ENCODE measurements around the gene CBY2. TPM values are rescaled to one million over a fixed set of nuclear protein-coding genes. Genes with fewer than 3 reads are reported as not detected.

CBY2 gene
- total and polyA plus RNA-seq, 9 donors, result not detected

- Histone ChIP-seq H3K4me1 (ENCODE audit: control insufficient read depth, insufficient read depth, low read length) (no peaks in the 10 kb centered on the region), H3K9me3 (replicated peaks; ENCODE audit: control insufficient read depth, low read depth, low read length) (no peaks in the 10 kb centered on the region), H3K36me3 (ENCODE audit: control insufficient read depth, insufficient read depth, low read length) (no peaks in the 10 kb centered on the region), H3K27me3 (ENCODE audit: control insufficient read depth, insufficient read depth, low read length) (no peaks in the 10 kb centered on the region), H3K27ac (ENCODE audit: low read length) (no peak overlapping the region), H3K4me3 (ENCODE audit: low read length) (no peak overlapping the region)
- DNase-seq, result no peak
Observed at GRCh38 chr13:45678282-45678681, 23.8 kb upstream of the CBY2 start.

DNA sequence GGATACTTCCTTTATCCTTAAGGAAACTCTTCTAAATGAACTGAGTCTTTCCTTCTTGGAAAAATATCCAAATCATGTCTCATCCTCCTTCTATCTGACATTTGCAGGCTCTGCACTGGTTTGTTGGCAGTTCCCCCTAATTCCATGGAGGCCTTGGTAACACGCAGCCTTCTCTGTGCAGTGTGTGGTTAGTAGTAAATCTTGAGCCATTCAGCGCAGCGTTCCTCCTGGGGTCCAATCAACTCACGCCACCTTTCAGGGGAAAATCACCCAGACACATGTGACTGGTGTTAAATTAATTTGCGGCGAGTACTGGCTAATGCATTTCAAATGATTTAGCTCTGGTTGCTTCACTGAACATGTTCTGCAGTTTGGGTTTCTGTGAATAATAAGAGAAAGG, 21.0 kb upstream of the CBY2 start:
- Histone ChIP-seq H3K27ac (ENCODE audit: low read length) (no peak overlapping the region), H3K9me3 (replicated peaks; ENCODE audit: control insufficient read depth, low read depth, low read length) (no peaks in the 10 kb centered on the region), H3K4me3 (ENCODE audit: low read length) (no peak overlapping the region), H3K4me1 (ENCODE audit: control insufficient read depth, insufficient read depth, low read length) (no peaks in the 10 kb centered on the region), H3K36me3 (ENCODE audit: control insufficient read depth, insufficient read depth, low read length) (no peaks in the 10 kb centered on the region), H3K27me3 (ENCODE audit: control insufficient read depth, insufficient read depth, low read length) (no peaks in the 10 kb centered on the region)
- WGBS (ENCODE audit: insufficient coverage), result no CpG with 5 or more reads among the region's 6 CpGs
- DNase-seq, result peak; percentile 16

DNA sequence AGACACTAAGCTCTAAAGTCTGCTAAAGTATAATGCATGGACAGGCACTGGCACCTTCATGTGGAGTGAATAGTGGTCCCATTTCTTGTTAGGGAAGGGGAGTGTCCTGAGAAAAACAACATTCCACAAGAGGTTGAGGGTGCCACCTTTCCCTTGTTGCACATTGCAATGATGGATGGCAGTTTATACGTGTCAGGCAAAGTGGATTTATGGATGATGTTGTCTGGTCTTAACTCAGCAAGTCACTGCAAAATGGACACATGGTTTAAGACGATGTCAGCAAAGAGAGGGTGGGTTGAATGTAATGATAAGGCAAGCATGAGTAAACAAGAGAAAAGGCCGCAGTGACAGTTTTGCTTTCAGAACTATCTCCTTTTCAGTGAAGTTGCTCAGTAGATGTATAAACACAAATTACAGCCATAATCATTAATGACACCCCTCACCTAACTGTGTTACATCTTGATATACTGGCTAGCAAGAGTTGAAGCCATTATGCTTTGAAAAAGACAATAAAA, 19.6 kb upstream of the CBY2 start:
- 67% methylated on average over 1 of the region's 3 CpGs for WGBS (ENCODE audit: insufficient coverage)
- Histone ChIP-seq H3K27ac (ENCODE audit: low read length) (no peak overlapping the region), H3K4me3 (ENCODE audit: low read length) (no peak overlapping the region), H3K9me3 (replicated peaks; ENCODE audit: control insufficient read depth, low read depth, low read length) (no peaks in the 10 kb centered on the region), H3K27me3 (ENCODE audit: control insufficient read depth, insufficient read depth, low read length) (no peaks in the 10 kb centered on the region), H3K4me1 (ENCODE audit: control insufficient read depth, insufficient read depth, low read length) (no peaks in the 10 kb centered on the region), H3K36me3 (ENCODE audit: control insufficient read depth, insufficient read depth, low read length) (no peaks in the 10 kb centered on the region)
- DNase-seq, result no peak

DNA sequence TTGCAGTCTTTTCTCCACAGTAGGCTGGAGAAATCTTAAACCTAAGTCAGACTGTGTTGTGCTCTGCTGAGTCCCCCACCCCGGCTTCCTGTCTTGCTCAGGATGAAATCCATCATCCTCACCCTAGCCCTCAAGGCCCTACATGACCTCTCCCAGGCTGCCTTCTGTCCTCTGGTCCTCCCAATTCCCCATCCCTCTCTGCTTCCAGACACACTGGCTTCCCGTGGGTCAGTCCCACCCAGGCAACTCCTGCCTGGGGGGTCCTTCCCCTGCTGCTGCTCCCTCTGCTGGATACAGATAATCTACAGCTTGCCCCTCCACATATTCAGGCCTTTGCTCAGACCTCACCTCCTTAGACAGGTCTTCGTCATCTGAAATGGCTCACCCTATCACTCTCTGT, 18.4 kb upstream of the CBY2 start:
- Histone ChIP-seq H3K4me1 (ENCODE audit: control insufficient read depth, insufficient read depth, low read length) (no peaks in the 10 kb centered on the region), H3K27ac (ENCODE audit: low read length) (no peak overlapping the region), H3K4me3 (ENCODE audit: low read length) (no peak overlapping the region), H3K27me3 (ENCODE audit: control insufficient read depth, insufficient read depth, low read length) (no peaks in the 10 kb centered on the region), H3K36me3 (ENCODE audit: control insufficient read depth, insufficient read depth, low read length) (no peaks in the 10 kb centered on the region), H3K9me3 (replicated peaks; ENCODE audit: control insufficient read depth, low read depth, low read length) (no peaks in the 10 kb centered on the region)
- WGBS (ENCODE audit: insufficient coverage), result 28% methylated on average over 2 of the region's 3 CpGs
- no peak for DNase-seq

- no peak for DNase-seq
- Histone ChIP-seq H3K36me3 (ENCODE audit: control insufficient read depth, insufficient read depth, low read length) (no peaks in the 10 kb centered on the region), H3K4me1 (ENCODE audit: control insufficient read depth, insufficient read depth, low read length) (no peaks in the 10 kb centered on the region), H3K27ac (ENCODE audit: low read length) (no peak overlapping the region), H3K4me3 (ENCODE audit: low read length) (no peak overlapping the region), H3K27me3 (ENCODE audit: control insufficient read depth, insufficient read depth, low read length) (no peaks in the 10 kb centered on the region), H3K9me3 (replicated peaks; ENCODE audit: control insufficient read depth, low read depth, low read length) (no peaks in the 10 kb centered on the region)
- WGBS (ENCODE audit: insufficient coverage), result 56% methylated on average over 1 of the region's 4 CpGs
Observed at GRCh38 chr13:45688577-45688976, 13.5 kb upstream of the CBY2 start.

DNA sequence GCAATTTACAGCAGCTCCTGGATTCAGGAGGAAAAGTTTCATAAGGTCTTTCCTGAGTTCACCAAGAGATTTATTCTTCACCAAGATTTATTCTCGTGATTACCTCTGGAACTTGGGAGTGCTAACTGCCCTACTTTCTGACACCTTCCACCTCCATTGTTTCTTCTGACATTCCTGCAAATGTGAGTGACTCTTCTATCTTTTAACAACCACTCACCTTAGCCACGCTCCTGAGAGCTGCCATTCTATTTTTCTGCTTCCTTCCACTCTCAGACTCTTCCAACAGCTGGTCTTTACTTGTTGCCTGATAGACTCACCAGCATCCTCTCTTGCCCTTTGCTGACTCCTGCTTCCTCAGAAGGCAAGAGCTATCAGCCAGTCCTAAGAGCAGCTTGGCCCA, 11.5 kb upstream of the CBY2 start:
- no peak overlapping the region for H3K4me3 ChIP-seq (ENCODE audit: low read length)
- H3K9me3 ChIP-seq (replicated peaks; ENCODE audit: control insufficient read depth, low read depth, low read length), result no peaks in the 10 kb centered on the region
- H3K27me3 ChIP-seq (ENCODE audit: control insufficient read depth, insufficient read depth, low read length), result no peaks in the 10 kb centered on the region
- no peak for DNase-seq
- no peaks in the 10 kb centered on the region for H3K4me1 ChIP-seq (ENCODE audit: control insufficient read depth, insufficient read depth, low read length)
- WGBS (ENCODE audit: insufficient coverage), result 69% methylated on average over 2 of the region's 2 CpGs
- H3K27ac ChIP-seq (ENCODE audit: low read length), result no peak overlapping the region
- H3K36me3 ChIP-seq (ENCODE audit: control insufficient read depth, insufficient read depth, low read length), result no peaks in the 10 kb centered on the region

GRCh38 chr13:45691251-45691650, 10.9 kb upstream of the CBY2 start:
- 100% methylated on average over 2 of the region's 4 CpGs for WGBS (ENCODE audit: insufficient coverage)
- H3K27ac ChIP-seq (ENCODE audit: low read length), result no peak overlapping the region
- DNase-seq, result no peak
- no peaks in the 10 kb centered on the region for H3K4me1 ChIP-seq (ENCODE audit: control insufficient read depth, insufficient read depth, low read length)
- H3K27me3 ChIP-seq (ENCODE audit: control insufficient read depth, insufficient read depth, low read length), result no peaks in the 10 kb centered on the region
- no peaks in the 10 kb centered on the region for H3K9me3 ChIP-seq (replicated peaks; ENCODE audit: control insufficient read depth, low read depth, low read length)
- no peak overlapping the region for H3K4me3 ChIP-seq (ENCODE audit: low read length)
- H3K36me3 ChIP-seq (ENCODE audit: control insufficient read depth, insufficient read depth, low read length), result no peaks in the 10 kb centered on the region

GRCh38 chr13:45691667-45692066, 10.5 kb upstream of the CBY2 start:
- Histone ChIP-seq H3K4me1 (ENCODE audit: control insufficient read depth, insufficient read depth, low read length) (no peaks in the 10 kb centered on the region), H3K27ac (ENCODE audit: low read length) (no peak overlapping the region), H3K36me3 (ENCODE audit: control insufficient read depth, insufficient read depth, low read length) (no peaks in the 10 kb centered on the region), H3K9me3 (replicated peaks; ENCODE audit: control insufficient read depth, low read depth, low read length) (no peaks in the 10 kb centered on the region), H3K27me3 (ENCODE audit: control insufficient read depth, insufficient read depth, low read length) (no peaks in the 10 kb centered on the region), H3K4me3 (ENCODE audit: low read length) (no peak overlapping the region)
- DNase-seq, result no peak
- no CpG with 5 or more reads among the region's 1 CpG for WGBS (ENCODE audit: insufficient coverage)

- Histone ChIP-seq H3K36me3 (ENCODE audit: control insufficient read depth, insufficient read depth, low read length) (no peaks in the 10 kb centered on the region), H3K27me3 (ENCODE audit: control insufficient read depth, insufficient read depth, low read length) (no peaks in the 10 kb centered on the region), H3K27ac (ENCODE audit: low read length) (no peak overlapping the region), H3K4me3 (ENCODE audit: low read length) (no peak overlapping the region), H3K9me3 (replicated peaks; ENCODE audit: control insufficient read depth, low read depth, low read length) (no peaks in the 10 kb centered on the region), H3K4me1 (ENCODE audit: control insufficient read depth, insufficient read depth, low read length) (no peaks in the 10 kb centered on the region)
- no peak for DNase-seq
- no CpG with 5 or more reads among the region's 5 CpGs for WGBS (ENCODE audit: insufficient coverage)
Observed at GRCh38 chr13:45695198-45695730, 6.9 kb upstream of the CBY2 start.

- H3K4me1 ChIP-seq (ENCODE audit: control insufficient read depth, insufficient read depth, low read length), result no peaks in the 10 kb centered on the region
- H3K36me3 ChIP-seq (ENCODE audit: control insufficient read depth, insufficient read depth, low read length), result no peaks in the 10 kb centered on the region
- H3K27ac ChIP-seq (ENCODE audit: low read length), result no peak overlapping the region
- no peak for DNase-seq
- H3K9me3 ChIP-seq (replicated peaks; ENCODE audit: control insufficient read depth, low read depth, low read length), result no peaks in the 10 kb centered on the region
- WGBS (ENCODE audit: insufficient coverage), result no CpG with 5 or more reads among the region's 2 CpGs
- H3K27me3 ChIP-seq (ENCODE audit: control insufficient read depth, insufficient read depth, low read length), result no peaks in the 10 kb centered on the region
- H3K4me3 ChIP-seq (ENCODE audit: low read length), result no peak overlapping the region
Observed at GRCh38 chr13:45696610-45697226, 5.4 kb upstream of the CBY2 start.
